Endothelial cell of hepatic sinusoid (primary cell): ENCODE data around the gene DNAH17.

Source experiments
- in situ Hi-C: cut with HindIII; loops from 2 replicates; pipeline ENCODE4 v1.10.0; 2017; ENCODE audit warnings: low sequenced_read_pairs

DNAH17 gene

DNA sequence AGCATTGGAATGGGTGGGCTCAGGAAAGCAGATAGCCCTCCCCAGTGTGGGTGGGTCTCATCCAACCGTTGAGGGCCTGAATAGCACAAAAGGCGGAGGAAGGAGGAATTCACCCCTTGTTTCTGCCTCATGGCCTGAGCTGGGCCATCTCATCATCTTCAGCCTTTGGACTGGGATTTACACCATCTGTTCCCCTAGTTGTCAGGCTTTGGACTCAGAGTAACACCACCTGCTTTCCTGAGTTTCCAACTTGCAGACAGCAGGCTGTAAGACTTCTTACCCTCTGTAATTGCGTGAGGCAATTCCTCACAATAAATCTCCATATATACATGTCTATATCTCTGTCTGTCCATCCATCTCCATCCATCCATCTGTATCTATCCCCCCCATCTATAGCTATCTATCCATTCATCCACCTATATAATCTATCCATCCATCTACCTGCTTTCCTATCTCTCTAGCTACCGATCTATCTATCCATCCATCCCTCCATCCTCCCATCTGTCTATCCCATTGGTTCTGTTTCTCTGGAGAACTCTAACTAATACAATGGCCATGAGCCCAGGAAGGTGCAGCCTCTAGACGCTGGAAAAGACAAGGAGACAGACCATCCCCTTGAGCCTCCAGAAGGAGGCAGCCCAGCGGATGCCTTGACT lies 21.3 kb downstream of the DNAH17 start:
- in situ Hi-C loops = no loop called here

DNA sequence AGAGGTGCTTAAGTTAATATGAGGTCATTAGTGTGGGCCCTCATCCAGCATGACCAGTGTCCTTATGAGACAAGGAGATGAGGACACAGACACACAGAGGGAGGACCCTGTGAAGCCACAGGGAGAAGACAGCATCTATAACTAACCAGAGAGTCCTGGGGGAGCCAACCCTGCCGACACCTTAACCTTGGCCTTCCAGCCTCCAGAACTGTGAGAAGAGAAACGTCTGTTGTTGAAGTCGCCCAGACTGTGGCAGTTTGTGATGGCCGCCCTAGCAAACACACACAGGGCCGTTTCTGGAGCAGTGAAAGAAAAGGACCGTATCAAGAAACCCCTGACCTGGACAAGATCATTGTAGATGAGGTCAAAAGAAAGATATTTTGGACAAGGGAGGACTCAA lies 26.7 kb downstream of the DNAH17 start:
- in situ Hi-C loops = no loop called here

DNA sequence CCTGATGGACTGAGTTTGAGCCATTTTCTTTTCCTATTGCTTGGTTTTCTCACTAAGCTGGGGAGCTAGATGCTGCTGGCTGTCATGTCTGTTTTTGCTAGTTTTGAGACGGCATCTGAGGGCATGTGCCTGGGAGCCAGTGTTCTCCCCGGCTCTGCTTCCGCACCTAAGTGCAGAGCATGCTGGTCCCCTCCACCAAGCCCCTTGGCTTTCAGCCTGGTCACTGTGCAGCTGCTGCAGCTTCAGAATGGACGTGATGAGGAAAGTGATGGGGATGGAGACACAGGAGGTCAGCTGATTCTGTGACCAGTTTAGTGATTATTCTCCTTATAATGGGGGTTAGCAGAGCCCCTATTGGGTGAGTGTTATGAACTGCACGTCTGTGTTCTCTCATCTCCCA lies 28.5 kb downstream of the DNAH17 start:
- in situ Hi-C loops = no loop called here

DNA sequence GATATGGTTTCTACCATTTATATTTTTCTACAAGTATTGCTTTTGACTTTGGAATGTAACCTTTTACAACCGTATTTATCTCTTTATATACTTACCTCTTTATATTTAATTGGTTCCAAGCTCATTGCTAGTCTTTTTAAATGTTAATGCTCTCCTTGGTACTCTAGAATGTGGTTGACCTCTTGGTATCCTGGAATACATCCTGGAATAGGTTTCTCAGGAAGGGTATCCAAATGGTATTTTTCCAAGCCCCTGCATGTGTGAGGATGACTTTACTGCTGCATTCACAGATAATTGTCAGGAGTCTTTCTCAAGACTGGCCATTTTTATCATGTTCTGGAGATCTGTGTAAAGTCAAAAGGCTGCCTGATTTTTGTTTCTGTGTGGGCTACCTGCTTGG lies 30.2 kb downstream of the DNAH17 start:
- in situ Hi-C loops = no loop called here

DNA sequence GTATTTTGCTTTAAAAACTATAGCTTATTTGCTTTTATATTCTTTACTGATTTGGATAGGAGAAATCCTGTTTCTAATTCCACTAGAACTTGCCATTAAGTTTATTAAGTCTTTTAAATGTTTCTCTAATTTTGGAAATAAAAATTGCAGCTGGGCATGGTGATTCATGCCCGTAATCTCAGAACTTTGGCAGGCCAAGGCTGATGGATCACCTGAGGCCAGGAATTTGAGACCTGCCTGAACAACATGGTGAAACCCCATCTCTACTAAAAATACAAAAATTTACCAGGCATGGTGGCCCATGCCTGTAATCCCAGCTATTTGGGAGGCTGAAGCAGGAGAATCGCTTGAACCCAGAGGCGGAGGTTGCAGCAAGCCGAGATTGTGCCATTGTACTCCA lies 30.7 kb downstream of the DNAH17 start:
- in situ Hi-C loops = no loop called here

DNA sequence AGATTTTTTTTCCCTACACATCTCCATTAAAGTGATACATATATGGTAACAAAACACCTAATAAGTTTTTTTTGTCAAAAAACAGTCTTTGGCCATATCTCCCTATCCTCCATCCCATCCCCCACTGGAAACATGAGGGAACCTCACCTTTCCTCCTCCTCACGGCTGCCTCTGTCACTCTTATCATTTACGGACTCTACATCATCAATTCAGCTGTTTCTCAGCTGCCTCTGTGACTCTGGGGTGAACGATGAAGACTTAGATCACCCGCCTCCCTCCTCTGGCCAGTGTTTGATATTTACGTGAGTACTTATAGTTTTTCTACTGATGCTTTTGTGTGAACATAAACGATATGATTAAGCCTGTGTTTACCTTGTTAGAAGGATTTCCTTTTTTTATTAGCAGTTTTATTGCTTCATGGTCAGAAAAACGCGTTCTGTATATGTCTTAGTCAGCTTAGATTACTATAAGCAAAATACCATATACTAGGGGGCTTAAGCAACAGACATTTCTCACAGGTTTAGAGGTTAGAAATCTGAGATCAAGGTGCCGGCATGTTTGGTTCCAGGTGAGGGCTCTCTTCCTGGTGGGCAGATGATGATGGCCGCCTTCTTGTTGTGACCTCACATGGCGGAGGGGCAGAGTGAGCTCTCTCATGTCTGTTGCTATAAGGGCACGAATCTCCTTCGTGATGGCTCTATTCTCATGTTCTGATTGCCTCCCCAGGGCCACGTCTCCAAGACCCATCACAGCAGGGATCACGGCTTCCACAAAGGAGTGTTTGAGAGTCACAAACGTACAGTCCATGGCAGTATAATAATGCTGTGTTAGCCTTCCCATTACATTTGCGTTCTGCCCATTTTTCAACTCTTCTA lies 32.1 kb downstream of the DNAH17 start:
- in situ Hi-C loops = no loop called here

DNA sequence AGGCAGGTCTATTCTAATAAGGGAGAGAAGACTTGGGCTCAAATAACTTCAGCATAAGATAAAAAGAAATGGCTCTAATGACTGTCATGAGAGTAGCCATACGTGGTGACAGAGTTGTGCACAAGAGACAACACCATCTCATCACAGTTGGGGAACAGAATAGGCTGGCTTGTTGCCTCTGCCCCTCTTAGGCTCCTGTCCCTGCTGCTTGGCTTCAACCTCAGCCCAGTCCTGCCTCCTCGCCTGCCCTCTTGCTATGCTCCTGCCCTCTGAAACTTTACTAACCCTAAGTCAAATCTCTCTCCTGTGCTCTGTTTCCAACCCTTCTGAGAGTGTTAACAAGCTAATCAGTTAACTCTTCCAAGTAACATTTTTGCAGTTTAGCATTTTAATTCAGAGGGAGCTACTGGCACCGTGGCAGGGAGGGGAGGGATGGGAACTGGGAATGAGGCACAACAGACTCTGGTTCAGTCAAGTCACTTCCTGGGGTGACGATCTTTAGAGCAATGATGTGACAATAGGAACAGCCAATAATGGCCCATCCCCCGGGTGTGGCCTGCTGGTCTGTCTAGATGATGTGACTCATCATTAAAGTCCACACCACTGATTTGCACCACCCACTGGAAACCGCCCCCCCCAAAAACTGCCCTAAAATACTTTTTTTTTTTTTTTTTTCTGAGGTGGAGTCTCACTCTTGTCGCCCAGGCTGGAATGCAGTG lies 35.5 kb downstream of the DNAH17 start:
- in situ Hi-C loops = no loop called here

DNA sequence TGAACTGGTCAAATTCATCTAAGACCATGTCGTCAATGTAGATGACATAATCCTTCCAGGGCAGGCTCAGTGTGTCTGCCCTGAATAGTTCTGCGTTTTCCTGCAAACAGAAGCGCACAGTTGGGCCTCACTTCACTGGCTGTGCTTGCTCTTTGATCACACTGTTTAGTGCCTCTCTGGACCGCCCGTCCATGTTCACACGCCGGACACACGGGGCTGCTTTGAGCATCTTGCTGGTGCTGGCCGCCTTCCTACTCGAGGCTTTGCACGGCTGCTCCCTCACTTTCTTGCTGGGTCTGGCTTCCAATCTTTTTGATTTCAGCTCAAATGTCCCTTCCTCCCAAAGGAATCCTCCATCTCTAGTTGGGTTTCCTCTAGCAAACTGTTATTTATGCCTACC lies 37.4 kb downstream of the DNAH17 start:
- in situ Hi-C loops = no loop called here

DNA sequence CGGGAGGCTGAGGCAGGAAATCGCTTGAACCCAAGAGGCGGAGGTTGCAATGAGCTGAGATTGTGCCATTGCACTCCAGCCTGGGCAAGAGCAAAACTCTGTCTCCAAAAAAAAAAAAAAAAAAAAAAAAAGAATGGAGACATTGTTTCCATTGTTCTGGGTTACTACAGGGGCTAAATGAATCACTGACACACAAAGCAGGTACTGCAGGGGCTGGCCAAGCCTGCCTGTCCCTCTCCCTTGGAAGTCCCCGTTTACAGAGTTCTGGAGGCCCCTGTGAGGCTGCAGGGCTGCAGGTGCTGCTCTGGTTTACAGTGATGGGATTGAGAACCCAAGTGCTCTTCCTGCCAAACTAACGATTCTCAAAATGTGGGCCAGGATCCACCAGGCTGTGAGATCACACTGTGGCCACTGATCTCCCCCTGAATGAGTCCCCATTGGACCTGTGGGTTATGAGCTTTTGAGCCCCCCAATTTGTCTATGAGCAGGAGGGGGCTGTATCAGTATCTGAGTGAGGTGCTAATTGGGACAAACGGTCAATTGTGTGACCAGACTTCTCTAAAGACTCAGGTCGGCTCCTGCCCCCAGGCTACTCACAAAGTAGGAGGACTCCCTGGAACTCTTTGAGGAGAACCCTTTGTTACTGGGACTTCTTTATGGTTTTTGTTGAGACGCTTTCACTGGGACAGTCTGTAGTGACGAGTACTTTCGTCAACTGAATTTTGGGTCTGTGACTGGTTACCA lies 39.0 kb downstream of the DNAH17 start:
- in situ Hi-C loops = no loop called here

DNA sequence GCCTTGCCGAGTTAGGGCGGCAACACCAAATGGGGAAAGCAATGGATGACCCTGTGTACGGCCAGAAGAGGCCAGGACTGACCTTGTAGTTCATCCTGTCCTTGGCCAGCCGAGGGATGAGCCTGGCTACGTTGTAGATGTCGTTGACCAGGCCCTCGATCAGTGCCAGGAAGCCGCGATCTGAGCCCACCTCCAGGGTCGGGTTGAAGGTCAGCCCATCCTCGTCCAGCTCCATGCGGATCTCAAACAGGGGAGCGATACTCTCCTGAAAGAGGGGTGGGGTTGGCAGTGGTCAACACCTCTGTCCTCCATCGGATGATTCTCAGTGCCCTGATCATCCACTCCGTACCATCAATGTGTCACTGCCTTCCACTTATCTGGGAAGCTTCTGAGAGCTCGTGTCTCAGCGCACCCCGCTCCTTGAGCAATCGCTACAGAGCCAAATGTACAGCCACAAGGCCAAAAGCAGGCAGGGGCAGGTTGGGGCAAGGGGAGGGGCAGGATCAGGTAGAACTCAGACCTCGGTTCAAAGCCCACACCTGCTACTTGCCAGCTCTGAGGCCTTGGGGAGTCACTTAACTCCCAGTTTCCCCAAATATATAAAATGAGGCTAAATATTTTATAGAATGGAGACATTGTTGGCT lies 39.9 kb downstream of the DNAH17 start:
- in situ Hi-C loops = no loop called here

DNA sequence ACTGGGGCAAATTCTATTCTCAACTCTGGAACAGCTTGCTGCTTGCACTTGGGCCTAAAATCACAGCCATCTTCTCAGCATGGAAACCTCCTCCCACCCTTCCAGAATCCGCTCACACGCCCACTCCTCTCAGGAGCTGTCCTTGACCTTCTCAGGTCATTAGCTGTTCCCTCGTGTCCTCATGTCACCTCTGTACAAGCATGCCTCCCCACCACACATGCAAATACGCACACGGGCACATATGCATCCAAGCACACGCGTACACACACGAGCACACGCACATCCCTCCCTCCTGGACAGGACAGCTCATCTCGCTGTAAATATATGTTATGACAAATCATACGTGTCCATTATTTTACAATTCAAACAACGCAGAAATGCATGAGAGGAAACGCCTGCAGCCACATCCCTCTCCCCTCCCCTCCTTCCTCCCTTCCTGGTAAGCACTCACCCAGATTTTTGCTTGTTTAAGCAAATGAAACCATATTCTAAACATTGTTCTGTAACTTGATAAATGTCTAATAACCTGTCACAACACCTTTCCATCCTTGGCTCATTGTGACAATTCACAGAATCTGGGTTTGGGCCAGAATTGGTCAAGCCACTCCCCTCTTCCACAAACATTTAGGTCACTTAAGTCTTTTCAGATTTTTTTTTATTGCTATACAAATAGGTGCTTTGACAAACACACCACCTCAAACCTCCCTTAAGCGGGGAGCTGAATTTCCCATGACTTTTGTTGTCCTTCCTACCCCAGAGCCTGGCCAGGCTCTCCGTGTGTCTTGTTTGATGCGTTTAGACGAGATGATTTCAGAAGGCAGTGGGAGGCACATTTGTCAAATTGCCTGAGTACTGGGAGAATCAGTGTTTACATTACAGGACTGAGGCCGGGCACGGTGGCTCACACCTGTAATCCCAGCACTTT lies 41.7 kb downstream of the DNAH17 start:
- in situ Hi-C loops = no loop called here

DNA sequence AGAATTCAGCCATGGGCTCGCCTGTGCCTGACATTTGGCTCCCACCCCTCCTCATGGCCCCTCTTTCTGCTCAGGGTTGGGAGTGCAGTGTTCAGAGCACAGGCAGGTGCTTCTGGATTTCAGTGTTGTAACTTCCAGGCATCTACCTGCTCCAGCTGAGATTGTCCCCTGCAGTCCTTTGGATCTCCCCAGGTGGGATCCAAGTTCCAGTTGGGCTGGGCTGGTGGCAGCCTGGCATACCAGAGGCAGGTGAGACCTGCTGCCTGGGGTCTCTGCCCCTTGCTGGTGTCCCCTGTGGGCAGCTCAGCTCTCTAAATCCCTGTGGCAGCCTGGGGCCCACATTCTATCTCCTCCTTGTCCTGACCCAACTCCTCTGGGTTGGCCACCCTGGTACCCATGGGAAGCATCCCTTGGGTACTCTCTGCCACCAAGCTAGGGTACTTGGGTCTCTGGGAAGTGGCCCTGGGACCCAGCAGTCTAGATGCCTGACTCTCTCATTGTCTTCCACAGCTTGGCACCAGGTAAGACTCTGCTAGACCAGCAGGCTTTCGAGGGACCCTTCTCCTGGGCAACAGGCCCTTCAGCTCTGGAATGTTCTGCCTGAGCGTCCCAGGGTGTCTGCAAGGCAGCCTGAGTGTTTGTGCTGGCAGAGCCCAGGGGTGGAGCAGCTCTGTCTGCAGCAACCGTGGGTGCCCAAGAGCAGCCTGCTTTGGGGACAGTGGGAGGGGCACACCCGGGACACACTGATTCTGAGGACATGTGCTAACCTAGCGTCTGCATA lies 42.5 kb downstream of the DNAH17 start:
- in situ Hi-C loops = loop anchor here (5.0 kb wide), 1 partner anchor 48 kb away; no protein-coding TSS in a partner anchor

DNA sequence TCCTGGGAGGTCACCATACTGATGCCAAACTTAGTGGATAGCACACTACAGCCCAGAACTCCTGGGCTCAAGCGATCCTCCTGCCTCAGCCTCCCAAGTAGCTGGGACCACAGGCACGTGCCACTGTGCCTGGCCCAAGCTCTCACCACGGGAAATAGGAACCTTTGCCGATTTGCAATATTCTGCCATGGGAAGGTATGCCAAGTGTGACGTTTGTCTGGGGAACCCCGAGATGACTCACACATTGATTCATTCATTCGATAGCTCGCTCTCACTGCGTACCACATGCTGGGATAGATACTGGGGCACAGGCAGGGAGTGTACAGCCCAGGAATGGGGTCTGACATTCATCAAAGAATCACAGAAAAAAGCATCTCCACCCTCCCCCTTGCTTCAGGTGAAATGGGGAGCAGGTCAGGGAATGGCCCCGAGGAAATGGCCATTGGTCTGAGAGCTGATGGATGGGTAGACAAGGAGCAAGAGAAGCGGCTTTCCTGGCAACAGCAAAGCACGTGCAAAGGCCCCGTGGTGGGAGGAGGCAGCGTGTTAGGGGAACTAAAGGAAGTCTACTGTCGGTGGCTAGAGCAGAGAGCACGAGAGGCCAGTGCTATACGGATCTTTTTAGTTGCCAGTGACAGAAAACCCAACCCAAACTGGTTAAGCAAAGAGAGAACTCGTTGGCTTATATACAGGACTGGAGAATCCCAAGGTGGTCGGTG lies 44.1 kb downstream of the DNAH17 start:
- in situ Hi-C loops = loop anchor here (5.0 kb wide), 1 partner anchor 49 kb away; no protein-coding TSS in a partner anchor

DNA sequence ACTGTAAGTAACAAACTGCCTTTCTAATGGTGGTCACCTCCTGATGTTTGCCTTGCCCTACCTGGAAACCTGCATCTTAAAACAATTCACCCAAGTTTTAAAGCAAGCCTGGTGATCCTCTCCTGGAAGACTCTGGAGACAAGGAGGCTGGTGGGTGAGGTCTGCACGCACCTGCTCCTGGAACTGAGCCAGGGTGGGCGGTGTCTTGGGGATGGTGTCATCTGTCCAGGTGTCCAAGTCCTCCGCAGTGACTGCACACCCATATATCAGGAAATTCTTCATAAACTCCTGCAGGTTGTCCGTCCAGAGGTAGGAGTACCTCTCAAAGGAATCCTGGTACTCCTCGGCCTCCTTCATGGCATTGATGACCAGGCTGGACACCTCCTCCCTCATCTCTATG lies 44.9 kb downstream of the DNAH17 start:
- in situ Hi-C loops = loop anchor here (5.0 kb wide), 1 partner anchor 50 kb away; no protein-coding TSS in a partner anchor

DNA sequence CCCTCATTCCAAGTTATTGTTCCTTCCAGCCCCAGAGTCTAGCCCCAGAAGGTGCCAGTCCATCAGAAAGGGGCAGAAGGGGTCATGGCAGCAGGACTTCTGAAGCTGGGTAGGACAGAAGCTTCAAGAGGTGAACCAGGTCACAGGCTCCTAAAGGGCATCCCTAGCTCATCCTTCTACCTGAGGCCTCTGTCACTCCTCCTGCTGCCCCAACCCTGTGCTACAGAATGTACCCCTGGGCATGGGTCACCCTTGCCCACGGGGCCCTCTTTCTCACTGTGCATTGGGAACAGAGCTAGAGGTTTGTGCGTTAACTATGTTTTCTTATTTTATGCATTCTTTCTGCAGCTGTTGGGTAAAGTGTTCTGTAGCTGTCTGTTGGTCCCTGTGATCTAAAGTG lies 46.5 kb downstream of the DNAH17 start:
- in situ Hi-C loops = loop anchor here (5.0 kb wide), 1 partner anchor 52 kb away; no protein-coding TSS in a partner anchor

DNA sequence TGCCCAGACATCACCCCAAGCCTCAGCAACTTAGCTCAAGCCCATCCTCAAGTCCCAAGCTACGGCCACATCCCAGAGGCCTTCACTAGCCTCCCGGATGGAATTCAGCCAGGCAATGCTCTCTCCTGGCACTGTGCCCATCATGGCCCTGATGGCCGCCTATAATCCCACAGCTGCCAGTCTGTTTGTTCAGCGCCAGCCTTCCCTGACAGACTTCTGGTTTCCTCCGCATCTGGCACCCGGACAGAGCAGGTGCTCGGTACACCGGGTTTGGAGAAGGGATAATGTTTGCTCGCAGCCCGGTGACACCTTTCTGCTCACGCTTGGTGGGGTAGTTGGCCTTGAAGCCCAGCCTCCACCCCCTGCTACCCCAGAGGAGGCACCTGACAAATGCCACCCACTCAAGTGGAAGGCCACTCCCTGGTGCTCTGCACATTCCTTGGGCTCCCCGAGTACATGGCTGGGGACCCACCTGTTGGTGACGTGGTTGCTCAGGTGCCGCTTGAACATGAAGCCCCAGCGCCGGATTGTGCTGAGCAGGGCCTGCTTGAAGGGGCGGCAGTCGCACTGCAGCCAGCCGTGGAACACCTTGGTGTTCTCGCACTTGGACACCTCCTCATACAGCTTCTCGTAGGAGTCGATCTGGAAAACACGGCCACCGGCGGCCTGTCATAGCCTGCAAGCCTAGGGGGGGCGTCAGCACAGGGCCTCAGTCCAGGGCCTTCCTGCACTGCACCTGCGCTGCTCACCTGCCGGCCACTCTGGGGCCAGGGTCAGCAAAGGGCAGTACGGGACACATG lies 47.1 kb downstream of the DNAH17 start:
- in situ Hi-C loops = loop anchor here (5.0 kb wide), 1 partner anchor 52 kb away; no protein-coding TSS in a partner anchor

DNA sequence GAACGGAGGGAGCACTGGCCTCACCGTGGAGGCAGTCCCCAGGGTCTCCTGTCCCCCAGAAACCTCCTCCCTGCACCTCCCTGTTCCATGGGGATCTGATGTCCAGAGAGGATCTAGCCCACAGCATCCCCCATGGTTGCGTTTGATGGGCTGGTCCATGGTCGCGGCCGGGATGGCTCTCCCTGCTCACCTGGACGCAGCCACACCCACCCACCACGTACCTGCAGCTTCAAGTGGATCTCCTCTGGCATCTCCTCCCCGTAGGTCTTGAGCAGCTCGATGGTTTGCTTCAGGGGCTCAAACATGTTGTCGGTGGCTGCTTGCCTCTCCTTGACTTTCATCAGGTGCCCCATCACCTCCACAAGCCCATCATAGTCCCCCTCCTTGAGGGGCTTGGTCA lies 47.9 kb downstream of the DNAH17 start:
- in situ Hi-C loops = no loop called here
